ENCODE results near the gene KRTAP5-6. TPM values are rescaled to one million over a fixed set of nuclear protein-coding genes. Genes with fewer than 3 reads are reported as not detected.

Gene KRTAP5-6
- total and polyA plus RNA-seq, 8 donors, result not detected

DNA sequence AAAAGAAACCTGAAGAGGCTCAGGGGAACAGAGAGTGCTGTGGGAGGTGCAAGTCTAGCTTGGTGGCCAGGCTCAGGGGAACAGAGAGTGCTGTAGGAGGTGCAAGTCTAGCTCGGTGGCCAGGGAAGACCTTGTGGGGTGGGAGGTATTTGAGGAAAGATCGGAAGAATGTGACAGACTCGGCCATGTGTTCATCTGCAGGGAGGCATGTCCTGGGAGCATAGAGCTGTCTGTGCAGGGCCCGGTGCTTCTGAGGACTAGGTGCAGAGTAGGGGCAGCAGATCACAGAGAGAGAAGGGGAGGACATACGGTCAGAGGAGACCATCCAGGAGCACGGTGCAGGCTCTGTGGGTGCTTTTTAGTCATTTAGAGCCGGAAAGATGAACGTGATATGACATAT is 42.6 kb downstream of the KRTAP5-6 start:
- no peak for DNase-seq
- 69 to 75% (median 72%) methylated on average over 8 of the region's 8 CpGs for WGBS, 5 donors

GRCh38 chr11:1740786-1741530 is 44.0 kb downstream of the KRTAP5-6 start:
- Histone ChIP-seq H3K9me3 (peaks cover 0 to 21% (median 20%) of the 10 kb centered on the region in 4 donors), H3K27ac (no peak overlapping the region), H3K4me3 (no peak overlapping the region), H3K27me3 (peaks cover 0 to 62% (median 6%) of the 10 kb centered on the region in 3 donors), H3K36me3 (no peaks in the 10 kb centered on the region), H3K4me1 (no peaks in the 10 kb centered on the region)
- TF ChIP-seq POLR2A (IDR thresholded peaks at IDR 0.05) (no peak), CTCF (IDR thresholded peaks at IDR 0.05) (no peak), POLR2AphosphoS5 (IDR thresholded peaks at IDR 0.05) (no peak), EP300 (IDR thresholded peaks at IDR 0.05) (no peak)
- intact Hi-C loops (cut with DNase I; ENCODE audit: low total_unique reads), result no loop called here
- WGBS, 5 donors, result 81 to 90% (median 85%) methylated on average over 8 of the region's 8 CpGs
- no peak for DNase-seq

More for the DNA sequence above, 42.6 kb downstream of the KRTAP5-6 start:
- Histone ChIP-seq H3K27ac (no peak overlapping the region), H3K4me1 (no peaks in the 10 kb centered on the region), H3K36me3 (no peaks in the 10 kb centered on the region), H3K9me3 (peaks cover 0 to 24% (median 21%) of the 10 kb centered on the region in 4 donors), H3K27me3 (peaks cover 0 to 76% (median 10%) of the 10 kb centered on the region in 3 donors), H3K4me3 (no peak overlapping the region)
- TF ChIP-seq EP300 (IDR thresholded peaks at IDR 0.05), result no peak
- no peak for TF ChIP-seq CTCF (IDR thresholded peaks at IDR 0.05)
- TF ChIP-seq POLR2AphosphoS5 (IDR thresholded peaks at IDR 0.05), result no peak
- no peak for TF ChIP-seq POLR2A (IDR thresholded peaks at IDR 0.05)
- intact Hi-C loops (cut with DNase I; ENCODE audit: low total_unique reads), result no loop called here

GRCh38 chr11:1741741-1742140 is 44.7 kb downstream of the KRTAP5-6 start:
- DNase-seq, result no peak
- peaks cover 0 to 13% (median 12%) of the 10 kb centered on the region in 4 donors for H3K9me3 ChIP-seq
- no peak overlapping the region for H3K4me3 ChIP-seq
- intact Hi-C loops (cut with DNase I; ENCODE audit: low total_unique reads), result no loop called here
- H3K4me1 ChIP-seq, result no peaks in the 10 kb centered on the region
- peaks cover 0 to 54% (median 6%) of the 10 kb centered on the region in 3 donors for H3K27me3 ChIP-seq
- no peak for TF ChIP-seq CTCF (IDR thresholded peaks at IDR 0.05)
- no peak for TF ChIP-seq POLR2A (IDR thresholded peaks at IDR 0.05)
- TF ChIP-seq EP300 (IDR thresholded peaks at IDR 0.05), result no peak
- no peak for TF ChIP-seq POLR2AphosphoS5 (IDR thresholded peaks at IDR 0.05)
- no peaks in the 10 kb centered on the region for H3K36me3 ChIP-seq
- H3K27ac ChIP-seq, result no peak overlapping the region
- WGBS, 5 donors, result 68 to 82% (median 76%) methylated on average over 4 of the region's 4 CpGs

DNA sequence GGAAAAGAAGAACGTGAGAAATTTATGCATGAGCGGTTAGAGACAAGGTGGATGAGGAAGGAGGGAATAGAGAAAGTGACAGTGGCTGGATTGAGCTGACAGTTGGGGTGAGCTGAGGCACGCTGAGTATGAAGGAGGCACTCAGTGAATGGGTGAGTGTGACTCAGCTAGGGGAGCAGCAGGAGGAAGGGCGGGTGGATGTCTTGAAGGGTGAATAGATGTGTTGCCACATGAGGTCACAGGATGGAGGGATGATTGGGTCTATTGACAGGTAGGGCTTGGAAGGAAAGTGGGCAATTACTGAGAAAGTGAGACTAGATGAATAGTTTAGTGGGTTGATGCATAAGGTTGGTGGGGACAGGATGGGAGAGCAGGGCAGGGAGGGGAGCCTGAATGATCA is 45.4 kb downstream of the KRTAP5-6 start:
- no peaks in the 10 kb centered on the region for H3K4me1 ChIP-seq
- no peak for DNase-seq
- WGBS, 5 donors, result 65 to 79% (median 70%) methylated on average over 4 of the region's 4 CpGs
- H3K4me3 ChIP-seq, result no peak overlapping the region
- peaks cover 0 to 50% (median 6%) of the 10 kb centered on the region in 3 donors for H3K27me3 ChIP-seq
- H3K27ac ChIP-seq, result no peak overlapping the region
- H3K36me3 ChIP-seq, result no peaks in the 10 kb centered on the region
- TF ChIP-seq POLR2AphosphoS5 (IDR thresholded peaks at IDR 0.05) (no peak), EP300 (IDR thresholded peaks at IDR 0.05) (no peak), POLR2A (IDR thresholded peaks at IDR 0.05) (no peak), CTCF (IDR thresholded peaks at IDR 0.05) (no peak)
- H3K9me3 ChIP-seq, result peaks cover 0 to 7% (median 6%) of the 10 kb centered on the region in 4 donors
- intact Hi-C loops (cut with DNase I; ENCODE audit: low total_unique reads), result no loop called here

Data from stomach (tissue), 9 donors.